Stimulated activated CD4-positive, alpha-beta T cell treated with anti-CD3 and anti-CD28 coated beads, Interleukin-12 subunit alpha, Interleukin-12 subunit beta, amount 100 ng/mL, for 48 hours (primary cell): Measurements from ENCODE around the gene SMARCA4.

Experiments
- DNase-seq, 3 donors: peaks; one replicate each; pipeline ENCODE4 v3.0.0-alpha.2; 2020; ENCODE audit warnings: low read depth in 2 of 3, low spot score in 1 of 3

Gene SMARCA4

DNA sequence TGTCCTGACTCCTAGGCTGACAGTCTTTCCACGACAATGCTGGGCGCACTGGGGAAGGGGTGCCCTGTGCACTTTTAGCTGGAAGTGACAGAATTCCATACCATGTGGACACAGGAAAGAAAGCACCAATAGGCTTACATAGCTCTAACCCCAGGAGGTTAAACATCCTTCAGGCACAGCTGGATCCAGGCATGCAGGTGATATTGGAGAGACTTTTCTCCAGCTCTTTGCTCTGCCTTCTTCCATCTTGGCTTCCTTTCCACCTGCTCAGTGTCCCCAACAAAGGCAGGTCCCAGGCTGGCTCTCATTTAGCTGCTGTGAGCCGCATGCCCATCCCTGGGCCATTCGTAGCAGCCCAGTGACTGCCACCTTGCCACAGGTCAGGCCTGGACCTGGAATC, 67.3 kb downstream of the SMARCA4 start:
- no peak for DNase-seq

DNA sequence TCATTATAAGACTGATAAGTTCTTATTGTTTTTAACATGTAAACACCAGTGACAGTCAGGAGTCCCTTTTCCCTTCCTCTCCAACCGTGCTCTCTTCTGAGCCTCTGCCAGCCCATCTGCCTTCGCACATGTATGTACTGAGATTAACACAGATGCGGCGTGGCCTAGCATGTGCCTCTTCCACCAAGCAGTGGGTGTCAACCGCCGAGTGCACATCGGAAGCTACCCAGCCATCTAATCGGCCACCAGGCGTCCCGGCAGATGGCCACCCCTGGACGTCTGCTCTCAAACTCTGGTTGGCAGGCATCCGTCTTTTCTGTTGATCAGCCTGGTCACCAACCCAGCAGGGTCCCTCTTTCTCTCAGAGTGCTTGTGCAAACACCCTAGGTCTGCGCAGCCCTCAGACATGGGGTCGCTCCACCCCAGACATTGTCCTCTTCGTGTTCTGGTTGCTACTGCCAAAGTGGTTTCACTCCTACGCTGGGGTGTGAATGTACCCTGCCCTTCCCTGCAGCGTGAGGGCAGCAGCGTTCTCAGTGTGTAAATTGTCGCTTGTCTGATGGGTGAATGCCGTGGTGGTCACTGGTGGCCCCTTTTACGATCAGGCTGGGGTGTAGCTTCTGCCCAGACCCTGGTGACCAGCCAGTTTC, 70.7 kb downstream of the SMARCA4 start:
- no peak for DNase-seq

DNA sequence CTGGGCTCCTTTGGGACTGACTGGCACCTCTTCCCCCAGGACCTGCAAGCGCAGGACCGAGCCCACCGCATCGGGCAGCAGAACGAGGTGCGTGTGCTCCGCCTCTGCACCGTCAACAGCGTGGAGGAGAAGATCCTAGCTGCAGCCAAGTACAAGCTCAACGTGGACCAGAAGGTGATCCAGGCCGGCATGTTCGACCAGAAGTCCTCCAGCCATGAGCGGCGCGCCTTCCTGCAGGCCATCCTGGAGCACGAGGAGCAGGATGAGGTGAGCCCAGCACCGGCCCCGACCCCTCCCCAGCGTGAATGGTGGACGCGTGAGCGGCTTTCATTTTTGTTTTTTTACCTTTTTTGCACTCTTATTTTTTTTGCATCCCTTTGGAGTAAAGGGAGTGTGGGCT, 72.4 kb downstream of the SMARCA4 start:
- DNase-seq: no peak

DNA sequence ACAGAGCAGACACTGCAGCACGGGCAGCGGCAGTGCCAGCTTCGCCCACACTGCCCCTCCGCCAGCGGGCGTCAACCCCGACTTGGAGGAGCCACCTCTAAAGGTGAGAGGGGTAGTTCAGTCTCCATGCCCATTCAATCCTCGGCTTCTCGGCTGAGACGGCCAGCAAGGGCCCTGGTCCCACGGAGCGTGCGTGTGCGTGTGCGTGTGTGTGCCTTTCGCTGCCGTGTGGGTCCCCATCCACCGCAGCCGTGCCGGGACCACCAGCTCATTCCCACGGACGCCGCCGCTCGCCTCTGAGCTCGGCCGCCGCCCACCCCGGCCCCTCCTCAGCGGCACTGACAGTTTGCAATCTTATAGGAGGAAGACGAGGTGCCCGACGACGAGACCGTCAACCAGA, 72.9 kb downstream of the SMARCA4 start:
- DNase-seq: no peak

DNA sequence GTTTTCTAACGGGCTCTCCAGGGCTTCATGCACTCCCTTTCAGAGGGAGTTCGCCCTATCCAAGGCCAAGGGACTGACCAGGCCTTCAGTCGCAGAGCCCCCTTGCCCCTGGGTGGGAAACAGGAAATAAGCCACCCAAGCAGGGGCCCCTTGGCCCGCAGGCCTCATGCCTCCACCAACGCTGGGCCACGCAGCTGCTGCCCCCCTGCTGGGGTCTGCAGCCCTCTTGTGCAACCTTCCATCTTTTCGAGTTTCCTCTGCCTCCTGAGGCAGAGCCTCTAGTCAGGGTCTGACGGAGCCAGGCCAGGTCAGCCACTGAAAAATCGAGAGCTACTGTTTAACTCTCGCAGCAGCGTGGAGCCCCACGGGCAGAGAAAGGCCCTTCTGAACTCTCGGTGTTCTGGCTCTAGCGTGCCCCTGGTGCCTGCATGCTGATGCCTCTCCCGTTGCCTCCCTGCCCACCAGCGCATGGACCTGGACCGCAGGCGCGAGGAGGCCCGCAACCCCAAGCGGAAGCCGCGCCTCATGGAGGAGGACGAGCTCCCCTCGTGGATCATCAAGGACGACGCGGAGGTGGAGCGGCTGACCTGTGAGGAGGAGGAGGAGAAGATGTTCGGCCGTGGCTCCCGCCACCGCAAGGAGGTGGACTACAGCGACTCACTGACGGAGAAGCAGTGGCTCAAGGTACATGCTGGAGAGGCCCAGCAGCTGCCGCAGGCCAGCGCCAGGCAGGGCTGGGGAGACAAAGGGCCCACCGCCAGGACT, 73.8 kb downstream of the SMARCA4 start:
- DNase-seq: no peak

DNA sequence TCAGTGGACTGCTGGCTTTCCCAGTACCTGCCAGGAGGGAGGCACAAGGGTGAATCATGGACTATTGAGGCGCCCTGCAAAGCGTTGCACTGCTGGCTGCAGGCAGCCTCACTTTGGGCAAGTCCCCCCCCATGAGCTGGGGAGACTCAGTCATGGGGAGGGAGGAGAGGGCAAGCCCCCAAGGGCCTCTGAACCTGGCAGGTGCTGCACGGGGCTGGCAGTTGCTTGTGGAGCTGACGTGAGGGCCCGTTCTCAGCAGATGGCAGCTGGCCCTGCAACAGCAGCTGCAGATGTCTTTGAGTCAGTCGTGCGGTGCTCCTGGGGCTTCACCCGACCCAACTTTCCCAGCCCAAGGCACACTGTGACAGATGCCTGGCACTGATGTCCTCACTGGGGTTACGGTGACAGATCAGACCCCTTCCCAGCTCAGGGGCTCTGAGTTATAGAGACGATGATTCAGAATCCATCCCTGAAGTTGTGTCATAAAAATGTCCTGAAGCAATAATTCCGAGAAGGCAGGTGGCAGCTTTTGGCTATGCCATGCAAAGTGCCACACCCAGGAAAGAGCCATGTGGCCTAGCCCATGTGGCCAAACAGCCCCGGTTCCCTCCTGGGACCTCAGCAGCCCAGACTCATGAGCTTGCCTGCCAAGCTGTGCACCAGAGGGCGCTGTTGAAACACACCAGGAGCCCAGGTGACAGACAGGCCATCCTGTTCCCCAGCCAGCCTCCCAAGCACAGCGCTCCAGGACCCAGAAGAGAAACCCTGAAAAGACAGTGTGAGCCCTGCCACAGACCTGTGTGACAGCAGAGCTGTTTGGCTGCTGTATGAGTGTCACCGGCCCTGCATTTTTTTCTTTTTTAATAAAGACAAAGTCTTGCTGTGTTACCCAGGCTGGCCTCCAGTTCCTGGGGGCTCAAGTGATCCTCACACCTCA, 74.9 kb downstream of the SMARCA4 start:
- DNase-seq: peak; percentile 75 to 84 (median 80)

DNA sequence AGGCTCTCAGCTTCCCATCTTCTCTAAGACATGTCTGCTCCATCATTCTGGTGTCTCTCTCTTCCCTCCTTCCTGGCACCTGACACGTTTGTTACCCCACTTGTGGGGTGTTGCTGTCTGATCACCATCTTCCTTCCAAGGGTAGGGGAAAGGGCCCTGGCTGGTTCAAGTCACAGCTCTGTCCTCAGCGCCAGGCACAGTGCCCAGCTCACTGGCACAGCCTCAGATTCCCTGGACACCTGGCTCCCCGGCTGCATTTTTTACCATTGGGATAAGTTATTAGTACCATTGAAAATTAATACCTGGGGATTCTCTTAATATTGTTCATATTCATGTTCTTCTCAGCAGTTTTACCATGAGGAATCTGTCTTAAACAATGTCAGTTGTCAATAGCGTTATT, 77.7 kb downstream of the SMARCA4 start:
- no peak for DNase-seq

DNA sequence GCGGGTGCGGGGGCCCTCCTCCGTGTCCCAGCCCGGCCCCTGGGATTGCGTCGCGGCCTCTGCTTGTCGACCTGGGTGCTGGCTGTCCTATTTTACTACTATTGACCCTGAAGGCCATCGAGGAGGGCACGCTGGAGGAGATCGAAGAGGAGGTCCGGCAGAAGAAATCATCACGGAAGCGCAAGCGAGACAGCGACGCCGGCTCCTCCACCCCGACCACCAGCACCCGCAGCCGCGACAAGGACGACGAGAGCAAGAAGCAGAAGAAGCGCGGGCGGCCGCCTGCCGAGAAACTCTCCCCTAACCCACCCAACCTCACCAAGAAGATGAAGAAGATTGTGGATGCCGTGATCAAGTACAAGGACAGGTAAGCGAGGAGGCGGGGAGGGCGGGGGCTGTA, 80.4 kb downstream of the SMARCA4 start:
- DNase-seq: no peak

DNA sequence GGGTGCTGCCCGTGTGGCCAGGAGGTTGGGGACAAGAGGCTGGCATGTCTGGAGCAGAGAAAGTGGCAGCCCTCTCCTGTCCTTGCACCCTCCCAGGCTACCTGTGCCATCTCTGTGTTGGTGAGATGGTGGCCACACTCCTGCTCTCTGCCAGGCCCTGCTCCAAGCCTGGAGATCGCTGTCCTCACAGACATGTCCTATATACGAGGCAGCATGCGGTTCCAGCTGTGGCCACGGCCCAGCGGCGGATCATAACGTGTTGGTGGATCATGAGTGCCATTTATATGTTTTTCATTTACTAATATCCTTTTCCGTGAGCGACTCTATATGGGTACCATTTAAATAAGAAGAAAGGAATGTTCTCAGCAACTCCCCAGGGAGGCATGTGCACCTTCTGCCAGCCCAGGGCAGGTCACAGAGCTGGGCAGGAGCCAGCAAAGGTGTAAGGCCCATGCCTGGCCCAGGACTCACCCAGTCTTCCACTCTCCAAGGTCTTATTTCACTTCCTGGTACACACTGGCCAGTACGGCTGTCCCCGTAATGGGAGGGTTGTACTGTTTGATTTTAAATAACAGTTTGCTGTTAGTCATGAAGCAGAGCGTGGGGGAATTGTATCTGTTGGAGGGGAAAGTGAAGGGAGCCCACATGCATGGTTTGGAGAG, 81.3 kb downstream of the SMARCA4 start:
- no peak for DNase-seq

DNA sequence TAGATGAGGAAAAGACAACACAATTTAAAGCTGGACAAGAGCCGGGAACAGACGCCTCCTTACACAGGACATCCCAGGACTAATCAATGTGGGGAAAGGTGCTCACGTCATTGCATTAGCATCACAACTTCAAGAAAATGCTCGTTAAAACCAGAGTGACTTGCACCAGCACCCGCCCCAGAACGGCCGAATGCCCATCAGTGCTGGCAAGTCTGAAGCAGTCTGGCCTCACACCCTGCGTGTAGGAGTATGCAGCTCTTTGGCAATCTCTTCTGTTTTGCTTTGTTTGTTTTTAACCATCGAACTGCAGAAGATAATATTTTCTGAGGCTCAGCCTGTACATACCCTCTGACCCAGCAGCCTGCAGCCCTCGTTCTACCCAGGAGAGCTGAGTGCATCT, 83.6 kb downstream of the SMARCA4 start:
- DNase-seq: no peak

DNA sequence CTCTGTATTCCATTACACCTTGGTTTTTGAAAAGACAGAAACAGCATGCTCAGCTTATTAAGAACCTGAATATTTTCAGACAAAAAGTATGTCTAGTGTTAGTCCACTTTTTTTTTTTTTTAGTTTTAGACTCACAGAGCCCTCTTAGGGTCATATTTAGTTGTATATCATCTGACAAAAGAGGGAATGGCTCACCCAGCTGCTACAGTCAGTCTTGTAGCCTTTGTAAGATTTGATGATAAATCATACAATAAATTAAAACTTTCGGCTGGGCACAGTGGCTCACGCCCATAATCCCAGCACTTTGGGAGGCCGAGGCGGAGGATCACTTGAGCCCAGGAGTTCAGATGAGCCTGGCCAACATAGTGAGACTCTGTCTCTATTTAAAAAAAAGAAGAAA, 84.7 kb downstream of the SMARCA4 start:
- no peak for DNase-seq

DNA sequence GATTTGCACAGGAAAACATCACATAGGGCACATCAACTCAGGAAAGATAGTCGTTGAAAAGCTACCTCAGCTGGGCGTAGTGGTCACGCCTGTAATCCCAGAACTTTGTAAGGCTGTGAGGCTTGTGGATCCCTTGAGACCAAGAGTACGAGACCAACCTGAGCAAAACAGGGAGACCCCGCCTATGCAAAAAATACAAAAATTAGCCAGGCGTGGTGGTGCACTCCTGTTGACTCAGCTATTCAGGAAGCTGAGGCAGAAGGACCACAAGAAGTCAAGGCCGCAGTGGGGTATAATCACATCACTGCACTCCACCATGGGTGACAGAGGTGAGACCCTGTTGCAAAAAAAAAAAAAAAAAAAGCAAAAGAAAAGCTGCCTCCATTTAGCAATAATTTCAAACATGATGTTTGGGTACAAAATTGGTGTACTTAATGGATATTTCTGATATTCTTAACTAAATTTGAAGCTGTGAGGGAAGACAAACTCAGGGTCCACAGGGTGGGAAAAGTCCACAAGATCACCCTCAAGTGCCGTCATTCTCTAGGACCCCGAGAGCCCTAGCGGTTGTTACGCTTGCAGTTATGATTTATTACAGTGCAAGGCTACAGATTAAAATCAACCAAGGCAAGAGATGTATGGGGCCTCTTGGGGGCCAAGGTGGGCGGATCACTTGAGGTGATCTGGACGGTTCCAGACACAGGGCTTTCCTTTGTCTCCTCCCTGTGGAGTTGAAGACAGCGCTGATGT, 86.0 kb downstream of the SMARCA4 start:
- DNase-seq: no peak

DNA sequence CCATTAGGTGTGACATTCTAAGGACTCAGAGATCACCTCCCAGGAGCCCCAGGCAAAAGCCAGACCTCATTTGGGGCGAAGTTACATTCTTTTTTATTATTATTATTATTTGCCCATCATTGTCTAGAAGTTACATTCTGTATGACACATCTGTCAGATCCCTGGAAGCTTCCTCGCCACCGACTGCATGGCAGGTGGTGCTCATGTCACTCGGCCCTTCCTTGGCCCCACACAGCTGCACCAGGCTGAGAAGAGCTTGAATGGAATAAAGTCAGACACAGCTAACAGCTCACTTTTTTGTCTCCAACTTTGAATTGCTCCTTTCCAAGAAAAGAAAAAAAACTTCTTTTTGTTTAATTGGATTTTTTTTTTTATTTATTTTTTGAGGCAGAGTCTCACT, 87.0 kb downstream of the SMARCA4 start:
- DNase-seq: no peak

DNA sequence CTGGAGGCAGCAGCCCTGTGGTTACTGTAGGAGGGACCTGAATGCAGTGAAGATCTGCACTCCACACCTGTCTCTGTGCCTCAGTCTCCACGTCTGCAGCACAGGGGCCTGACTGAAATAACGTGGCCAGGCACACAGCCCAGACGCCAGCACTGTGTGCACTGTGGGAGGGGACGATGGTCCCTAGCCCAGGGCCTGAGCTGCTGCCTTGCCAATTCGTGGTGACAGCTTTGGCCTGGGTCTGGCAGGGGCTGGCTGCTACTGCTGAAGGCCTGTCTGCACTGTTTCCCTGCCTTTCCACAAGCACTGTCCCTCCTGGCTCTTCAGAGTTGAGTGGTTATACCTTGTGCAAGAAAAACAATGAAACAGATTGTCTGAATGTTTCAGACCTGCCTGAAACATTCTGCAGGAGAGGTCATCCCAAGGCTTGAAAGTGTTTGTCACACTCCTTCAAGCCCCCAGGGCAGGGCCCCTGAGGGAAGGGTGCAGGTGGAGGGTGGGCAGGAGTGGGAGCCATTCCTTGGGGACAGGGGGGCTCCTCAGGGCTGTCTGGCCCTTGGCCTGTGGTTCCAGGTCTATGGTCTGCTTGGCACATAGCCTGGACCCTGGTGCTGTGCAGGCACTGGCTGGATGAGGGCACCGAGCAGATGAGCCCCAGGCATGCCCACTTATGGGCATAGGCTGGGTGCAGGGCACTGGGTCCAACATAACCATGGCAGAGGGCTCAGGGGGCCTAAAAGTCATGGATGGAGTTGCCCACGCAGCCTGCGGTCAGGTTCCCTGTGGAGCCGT, 89.7 kb downstream of the SMARCA4 start:
- DNase-seq: no peak

DNA sequence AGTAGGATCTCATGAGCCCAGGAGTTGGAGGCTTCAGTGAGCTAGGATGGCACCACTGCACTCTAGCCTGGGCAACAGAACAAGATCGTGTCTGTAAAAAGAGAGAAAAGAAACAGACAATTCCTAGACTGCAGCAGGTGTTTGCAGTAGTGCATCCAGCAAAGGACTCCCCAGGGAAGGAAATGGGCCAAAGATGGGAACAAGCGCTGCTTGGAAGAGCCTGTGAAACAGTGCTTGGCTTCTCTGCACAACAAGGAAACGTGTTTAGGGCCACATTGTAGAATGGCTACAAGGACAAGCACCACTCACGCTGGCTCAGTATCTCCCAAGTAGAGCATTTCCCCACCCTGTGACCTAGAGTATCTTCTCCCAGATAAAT, 93.0 kb downstream of the SMARCA4 start:
- no peak for DNase-seq

DNA sequence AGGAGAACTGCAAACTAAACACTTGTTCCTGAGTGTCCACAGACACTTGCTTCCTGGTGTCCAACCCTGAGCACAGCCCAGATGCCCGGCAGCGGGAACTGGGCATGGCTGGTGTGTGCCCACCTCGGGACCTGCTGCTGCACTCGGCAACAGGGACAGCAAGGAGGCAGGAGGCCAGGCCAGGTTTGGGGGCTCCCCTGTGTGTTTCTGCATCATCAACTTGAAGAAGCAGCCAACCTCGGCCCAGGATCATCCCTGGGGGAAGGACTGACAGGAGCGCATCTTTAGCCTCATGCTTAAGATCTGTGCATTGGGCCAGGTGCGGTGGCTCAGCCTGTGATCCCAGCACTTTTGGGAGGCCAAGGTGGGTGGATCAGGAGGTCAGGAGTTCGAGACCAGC, 93.4 kb downstream of the SMARCA4 start:
- DNase-seq: no peak

DNA sequence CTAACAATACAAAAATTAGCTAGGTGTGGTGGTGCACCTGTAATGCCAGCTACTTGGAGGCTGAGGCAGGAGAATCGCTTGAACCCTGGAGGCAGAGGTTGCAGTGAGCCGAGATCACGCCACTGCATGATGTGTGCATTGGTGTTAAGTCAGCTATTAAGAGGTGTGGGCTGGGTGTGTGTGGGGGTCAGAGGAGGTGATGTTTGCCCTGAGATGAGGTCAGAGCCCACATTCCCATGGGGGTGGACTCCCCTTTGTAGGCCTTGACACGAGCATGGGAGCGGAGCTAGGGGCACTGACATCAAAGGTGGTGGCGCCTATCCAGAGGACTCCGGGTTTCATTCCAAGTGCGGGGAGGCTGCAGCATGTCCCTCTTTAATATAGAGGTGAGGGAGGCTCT, 93.8 kb downstream of the SMARCA4 start:
- no peak for DNase-seq

DNA sequence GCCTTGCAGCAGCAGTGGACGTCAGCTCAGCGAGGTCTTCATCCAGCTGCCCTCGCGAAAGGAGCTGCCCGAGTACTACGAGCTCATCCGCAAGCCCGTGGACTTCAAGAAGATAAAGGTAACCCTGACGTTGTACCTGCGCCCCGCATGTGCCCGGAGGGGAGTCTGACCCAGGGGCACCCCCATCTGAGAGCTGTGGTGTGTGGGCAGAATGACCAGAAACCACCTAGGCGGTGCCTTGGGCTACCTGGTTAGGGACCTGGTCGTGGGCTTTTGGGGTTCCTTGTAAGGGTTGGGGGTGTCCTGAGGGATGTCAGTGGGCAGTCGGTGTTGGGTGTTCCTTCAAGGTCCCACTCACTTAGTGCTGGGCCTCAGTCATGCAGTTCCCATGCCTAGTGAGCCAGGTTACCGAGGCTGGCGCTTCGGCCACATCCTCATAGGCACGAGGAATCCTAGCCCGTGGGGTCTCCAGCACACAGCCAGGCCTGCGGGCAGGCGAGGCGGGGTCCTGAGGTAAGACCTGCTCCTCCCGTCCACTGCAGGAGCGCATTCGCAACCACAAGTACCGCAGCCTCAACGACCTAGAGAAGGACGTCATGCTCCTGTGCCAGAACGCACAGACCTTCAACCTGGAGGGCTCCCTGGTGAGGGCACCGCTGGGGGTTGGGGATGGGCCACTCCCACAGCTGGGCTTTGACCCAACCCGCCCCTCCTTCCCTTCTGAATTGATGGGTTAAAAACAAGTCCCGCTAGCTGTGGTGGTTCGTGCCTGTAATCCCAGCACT, 97.6 kb downstream of the SMARCA4 start:
- no peak for DNase-seq
